SK-N-MC (cell line): ENCODE measurements around the gene FOXP4.

Experiments
- EZH2 ChIP-seq: fragments of 200-600 bp; sonication (generic); IDR thresholded peaks from one replicate; pipeline ENCODE4 v1.6.1; 2017; ENCODE audit warnings: antibody characterized with exemption
- FOXP2 ChIP-seq: optimal IDR thresholded peaks from 2 replicates; pipeline ENCODE3; 2011; ENCODE audit warnings: mild to moderate bottlenecking, moderate library complexity; ENCODE audit not compliant: insufficient read depth; ENCODE audit errors: extremely low read length, control extremely low read depth
- POLR2AphosphoS5 ChIP-seq: IDR thresholded peaks from 2 replicates; pipeline ENCODE4 v1.6.1; 2012; ENCODE audit warnings: mild to moderate bottlenecking, low read depth, low read length, borderline replicate concordance

DNA sequence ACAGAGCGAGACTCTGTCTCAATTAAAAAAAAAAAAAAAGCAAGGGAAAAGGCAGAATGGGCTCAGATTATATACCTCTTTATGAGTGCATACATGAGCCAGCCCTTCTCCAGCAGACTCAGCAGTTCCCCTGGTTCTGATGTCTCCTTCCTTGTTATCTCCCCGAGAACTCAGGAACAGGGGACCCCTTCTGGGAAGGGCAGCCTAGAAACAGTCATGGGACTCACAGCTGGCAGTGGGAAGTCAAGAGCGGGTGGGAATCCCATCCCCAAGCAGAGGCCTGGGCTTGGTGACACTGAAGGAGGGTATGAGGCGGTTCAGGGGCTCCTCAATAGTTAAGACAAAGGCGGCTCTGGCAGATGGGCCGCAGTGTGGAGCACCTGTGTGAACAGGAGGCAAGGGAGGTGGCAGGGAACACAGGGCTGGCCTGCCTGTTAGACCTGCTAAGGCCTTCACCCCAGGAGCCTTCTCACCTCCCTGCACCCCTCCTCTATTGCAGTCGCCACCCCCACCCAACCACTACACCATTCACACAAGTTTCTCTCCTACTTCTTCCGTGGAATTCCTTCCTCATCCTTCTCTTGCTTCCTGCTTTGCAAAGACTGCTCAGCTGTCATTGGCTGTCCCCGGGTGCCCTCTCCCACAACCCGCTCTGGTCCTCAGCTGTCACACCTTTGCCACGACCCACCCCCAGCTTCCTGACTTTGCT is 62.4 kb downstream of the FOXP4 start:
- TF ChIP-seq EZH2 (no peak), FOXP2 (no peak), POLR2AphosphoS5 (no peak)
